Ureter (tissue), 1 donor: ENCODE data around the gene MICAL2. TPM values are rescaled to one million over a fixed set of nuclear protein-coding genes. Genes with fewer than 3 reads are reported as not detected.

Experiments
- DNase-seq: peaks from one replicate; pipeline ENCODE4 v3.0.0-alpha.2; 2020; ENCODE audit warnings: low spot score
- total RNA-seq: library from RNA; stranded (reverse); gene quantifications from one replicate; pipeline ENCODE4 v1.2.4, GENCODE V29; 2023
- donor health status: DM: yes; HTN: yes; CAD: no.

Gene MICAL2, protein sequence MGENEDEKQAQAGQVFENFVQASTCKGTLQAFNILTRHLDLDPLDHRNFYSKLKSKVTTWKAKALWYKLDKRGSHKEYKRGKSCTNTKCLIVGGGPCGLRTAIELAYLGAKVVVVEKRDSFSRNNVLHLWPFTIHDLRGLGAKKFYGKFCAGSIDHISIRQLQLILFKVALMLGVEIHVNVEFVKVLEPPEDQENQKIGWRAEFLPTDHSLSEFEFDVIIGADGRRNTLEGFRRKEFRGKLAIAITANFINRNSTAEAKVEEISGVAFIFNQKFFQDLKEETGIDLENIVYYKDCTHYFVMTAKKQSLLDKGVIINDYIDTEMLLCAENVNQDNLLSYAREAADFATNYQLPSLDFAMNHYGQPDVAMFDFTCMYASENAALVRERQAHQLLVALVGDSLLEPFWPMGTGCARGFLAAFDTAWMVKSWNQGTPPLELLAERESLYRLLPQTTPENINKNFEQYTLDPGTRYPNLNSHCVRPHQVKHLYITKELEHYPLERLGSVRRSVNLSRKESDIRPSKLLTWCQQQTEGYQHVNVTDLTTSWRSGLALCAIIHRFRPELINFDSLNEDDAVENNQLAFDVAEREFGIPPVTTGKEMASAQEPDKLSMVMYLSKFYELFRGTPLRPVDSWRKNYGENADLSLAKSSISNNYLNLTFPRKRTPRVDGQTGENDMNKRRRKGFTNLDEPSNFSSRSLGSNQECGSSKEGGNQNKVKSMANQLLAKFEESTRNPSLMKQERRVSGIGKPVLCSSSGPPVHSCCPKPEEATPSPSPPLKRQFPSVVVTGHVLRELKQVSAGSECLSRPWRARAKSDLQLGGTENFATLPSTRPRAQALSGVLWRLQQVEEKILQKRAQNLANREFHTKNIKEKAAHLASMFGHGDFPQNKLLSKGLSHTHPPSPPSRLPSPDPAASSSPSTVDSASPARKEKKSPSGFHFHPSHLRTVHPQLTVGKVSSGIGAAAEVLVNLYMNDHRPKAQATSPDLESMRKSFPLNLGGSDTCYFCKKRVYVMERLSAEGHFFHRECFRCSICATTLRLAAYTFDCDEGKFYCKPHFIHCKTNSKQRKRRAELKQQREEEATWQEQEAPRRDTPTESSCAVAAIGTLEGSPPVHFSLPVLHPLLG
- 215 TPM for total RNA-seq

DNA sequence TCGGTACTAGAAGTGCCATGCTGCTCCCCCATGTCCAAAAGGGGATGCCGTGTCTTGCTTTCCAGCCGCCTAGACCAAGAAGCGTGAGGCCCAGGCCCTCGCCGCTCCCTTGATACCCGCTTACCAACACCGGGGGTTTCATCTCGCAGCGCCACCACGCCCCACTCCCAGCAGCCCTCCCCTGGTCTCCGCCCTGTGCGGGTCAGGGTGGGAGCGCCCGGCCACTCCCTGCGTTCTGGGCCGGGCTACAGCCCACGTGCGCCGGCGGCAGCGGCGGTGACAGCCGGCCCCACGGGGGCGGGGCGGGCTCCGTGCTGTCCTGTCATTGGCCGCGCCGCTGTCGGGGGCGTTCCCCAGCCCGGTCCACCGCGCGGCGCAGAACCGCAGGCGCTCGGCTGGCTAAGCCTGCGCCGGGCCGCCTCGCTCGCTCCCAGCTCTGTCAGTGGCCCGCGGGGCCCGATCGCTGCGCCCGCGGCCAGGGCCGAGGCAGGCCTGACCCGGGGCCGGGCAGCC, at the start of gene MICAL2:
Gene MICAL2 (plus strand): TSS at position 390 of the 513 bp plus-strand sequence. CDS start 51,566 bp downstream, outside the sequence.
- DNase-seq, result peak; percentile 91

DNA sequence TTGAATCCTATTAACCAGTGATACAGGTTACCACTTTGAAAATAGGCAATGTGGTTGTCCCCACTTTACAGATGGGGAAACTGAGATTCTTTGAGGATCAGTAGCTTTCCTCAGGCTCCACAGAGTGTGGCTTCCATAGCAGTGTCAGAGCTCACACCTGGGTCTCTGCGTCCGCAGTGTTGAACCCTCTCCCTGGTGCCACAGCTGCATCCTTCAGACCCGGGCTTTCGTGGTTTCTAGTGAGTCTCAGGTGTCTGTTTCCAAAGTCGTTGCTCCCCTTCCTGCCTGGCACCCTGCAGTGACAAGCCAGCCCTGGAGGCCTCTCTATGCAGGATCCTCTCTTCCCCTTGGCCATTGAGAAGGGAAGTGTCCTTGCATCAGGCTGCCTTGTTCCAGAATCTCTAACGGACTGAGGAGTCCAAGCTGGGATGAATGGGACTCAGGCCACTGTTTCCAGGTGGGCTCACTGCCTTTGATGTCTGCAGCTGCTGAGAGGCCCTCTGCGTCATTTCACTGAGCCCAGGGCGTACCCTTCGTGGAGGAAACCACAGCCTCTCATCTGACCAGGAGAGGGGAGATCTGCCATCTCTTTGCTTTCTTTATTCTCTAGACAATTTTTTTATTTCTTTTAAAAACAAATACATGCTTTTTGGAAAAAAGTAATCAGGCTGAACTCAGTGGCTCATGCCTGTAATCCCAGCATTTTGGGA, 48.4 kb upstream of the MICAL2 start:
- DNase-seq, result no peak

DNA sequence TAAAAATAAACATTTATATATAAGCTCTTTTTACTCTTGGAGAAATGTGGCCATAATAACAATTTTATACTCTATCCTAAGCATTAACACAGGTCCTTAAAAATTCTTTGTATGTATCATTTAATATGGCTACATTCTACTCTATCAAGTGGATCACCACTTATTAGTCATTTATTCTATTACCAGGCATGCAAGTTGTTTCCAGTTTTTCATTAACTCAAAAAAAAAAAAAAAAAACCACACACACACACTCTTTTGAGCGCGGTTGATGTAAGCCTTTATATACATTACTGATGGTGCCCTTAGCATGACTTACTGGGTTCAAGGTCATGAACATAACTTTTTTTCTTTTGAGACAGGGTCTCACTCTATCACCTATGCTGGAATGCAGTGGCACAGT, 47.1 kb upstream of the MICAL2 start:
- DNase-seq, result no peak

DNA sequence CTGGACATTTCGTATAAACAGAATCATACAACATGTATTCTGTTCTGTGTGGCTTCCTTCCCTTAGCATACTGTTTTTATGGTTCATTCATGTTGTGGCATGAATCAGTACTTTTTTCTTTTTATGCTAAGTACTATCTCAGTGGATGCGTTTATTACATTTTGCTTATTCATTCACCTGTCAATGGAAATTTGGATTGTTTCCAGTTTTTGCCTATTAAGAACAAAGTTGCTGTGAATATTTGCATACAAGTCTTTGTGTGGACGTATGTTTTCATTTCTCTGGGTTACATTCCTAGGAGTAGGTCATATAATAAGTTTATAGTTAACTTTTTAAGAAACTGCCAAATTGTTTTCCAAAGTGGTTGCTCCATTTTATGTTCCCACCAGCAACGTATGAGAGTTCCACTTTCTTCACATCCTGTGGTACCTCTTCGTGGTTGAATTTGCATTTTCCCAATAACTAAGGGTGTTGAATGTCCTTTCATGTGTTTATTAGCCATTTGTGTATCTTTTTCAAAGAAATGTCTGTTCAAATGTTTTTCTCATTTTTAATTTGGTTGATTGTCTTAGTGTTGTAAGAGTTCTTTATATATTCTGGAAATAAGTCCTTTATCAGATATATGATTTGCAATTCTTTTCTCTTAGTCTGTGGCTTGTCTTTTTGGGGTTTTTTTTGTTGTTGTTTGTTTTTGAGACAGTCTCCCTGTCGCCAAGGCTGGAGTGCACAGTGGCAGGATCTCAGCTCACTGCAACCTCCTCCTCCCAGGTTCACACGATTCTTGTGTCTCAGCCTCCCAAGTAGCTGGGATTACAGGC, 46.0 kb upstream of the MICAL2 start:
- DNase-seq, result no peak

DNA sequence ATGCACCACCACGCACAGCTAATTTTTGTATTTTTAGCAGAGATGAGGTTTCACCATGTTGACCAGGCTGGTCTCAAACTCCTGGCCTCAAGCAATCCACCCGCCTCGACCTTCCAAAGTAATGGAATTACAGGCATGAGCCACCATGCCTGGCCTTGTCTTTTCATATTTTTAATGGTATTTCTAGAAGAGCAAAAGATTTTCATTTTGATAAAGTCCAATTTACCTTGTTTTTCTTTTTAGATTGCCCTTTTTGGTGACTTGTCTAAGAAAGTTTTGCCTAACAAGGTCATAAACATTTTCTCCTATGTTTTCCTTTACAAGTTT, 45.5 kb upstream of the MICAL2 start:
- no peak for DNase-seq

DNA sequence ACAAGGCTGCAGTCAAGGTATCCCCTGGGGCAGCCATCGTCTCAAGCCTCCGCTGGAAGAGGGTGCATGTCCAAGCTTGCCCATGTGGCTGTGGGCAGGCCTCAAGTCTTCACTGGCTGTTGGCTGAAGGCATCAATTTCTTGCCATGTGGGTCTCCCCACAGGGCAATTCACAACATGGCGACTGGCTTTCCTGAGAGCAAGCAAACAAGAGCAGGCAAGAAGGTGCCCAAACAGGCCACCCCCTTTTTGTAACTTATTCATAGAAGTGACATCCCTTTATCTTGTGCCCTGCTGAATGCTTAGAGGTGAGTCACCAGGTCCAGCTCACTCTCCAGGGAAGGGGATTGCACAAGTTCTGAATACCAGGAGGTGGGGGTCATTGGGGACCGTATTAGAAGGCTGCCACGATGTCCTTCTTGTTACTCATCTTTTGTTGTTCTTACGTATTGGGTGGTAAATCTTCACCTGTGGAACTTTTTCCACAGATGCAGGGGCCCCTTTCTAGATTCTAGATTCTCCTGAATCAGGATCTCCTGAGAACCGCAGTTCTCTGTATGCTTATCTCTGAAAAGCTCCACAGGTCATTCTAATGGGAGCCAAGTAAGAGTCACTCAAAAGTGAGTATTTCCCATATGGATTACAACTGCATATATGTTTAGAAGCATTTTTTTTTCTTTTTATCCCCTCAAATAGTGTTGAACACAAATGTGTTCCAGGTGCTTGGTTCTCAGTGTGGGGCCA, 44.2 kb upstream of the MICAL2 start:
- DNase-seq, result peak; percentile 75

DNA sequence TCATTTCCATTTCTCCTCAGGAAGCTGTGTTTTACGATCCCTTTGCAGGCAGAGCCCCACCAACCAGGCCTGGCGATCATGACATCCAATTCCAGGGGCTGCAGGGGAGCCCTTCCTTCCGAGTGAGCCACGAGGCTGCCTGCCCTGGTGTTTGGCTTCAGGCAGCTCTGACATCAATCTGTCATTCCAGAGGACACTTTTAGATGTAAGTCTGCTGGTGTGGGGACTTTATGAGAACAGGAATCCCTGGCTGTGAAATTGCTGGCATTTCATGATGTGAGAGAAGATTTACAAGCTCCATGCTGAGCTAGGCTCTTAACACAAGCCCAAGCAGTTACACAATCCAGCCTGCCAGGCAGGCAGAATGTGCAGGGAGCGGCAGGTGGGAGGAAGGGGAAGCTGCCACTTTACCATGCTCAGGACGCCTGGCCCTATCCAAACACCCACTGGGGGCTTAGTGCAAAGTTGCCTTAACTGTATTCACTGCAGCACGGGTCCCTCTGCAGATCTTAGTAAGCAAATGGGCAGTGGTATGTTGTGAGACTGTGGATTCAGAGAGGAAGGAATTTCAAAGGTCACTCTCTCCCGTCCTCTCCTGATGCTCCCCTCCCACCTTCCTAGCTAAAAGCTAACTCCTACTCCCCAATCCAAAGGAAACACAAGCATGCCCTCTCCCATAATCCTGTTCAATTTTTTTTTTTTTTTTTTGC, 43.4 kb upstream of the MICAL2 start:
- DNase-seq, result peak; percentile 75

DNA sequence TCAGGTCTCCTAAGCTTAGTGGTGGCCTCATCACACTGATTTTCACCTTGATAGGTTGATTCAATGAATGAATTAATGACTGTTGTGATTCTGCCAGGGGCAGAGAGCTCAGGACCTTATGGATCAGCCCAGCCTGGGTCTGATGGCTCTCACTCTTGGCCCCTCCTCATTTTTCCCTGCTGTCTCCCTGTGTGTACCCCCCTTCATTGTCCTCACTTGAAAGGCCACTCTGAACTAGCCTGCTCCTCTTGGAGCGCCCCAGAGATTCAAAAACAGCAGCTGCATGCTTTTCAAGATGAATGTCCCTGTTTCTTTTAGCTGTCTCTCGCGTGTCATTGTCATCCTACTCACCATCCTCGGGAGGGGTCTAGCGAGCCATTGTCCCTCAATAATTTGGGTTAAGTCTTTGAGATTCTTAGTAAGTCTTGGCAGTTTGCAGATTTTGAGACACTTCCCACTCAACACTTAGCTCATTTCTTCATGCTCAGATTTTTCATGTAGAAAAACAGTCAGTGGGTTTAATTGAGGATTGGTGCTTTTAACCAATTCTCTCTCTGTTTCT, 42.5 kb upstream of the MICAL2 start:
- no peak for DNase-seq

DNA sequence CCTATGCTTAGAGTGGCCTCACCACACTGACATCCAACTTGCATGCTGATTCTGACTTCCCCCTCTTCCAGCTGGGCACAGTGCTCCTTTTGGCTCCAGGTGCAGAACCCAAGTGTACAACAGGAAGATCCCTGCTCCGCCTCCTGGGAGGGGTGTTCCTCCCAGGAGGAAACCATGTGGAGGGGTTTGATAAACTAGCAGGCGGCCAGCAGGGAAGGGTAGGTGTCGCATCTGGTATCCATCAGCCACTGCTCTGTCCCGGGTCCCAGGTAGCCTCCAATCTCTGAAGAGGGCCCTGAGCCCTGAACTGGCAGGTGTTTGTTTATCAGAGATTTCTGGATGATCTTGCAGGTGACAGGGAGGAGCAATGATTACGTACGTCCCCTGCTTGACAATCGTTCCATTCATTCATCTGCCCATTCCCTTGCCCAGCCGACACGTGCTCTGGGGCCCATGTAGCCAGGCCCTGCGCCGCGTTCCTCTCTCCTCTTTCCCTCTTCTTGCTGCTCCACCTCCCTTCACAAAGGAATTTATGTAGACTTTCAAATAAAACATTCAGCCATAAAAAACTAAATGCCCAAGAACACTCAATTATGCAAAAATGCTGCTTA, 41.2 kb upstream of the MICAL2 start:
- DNase-seq, result no peak

DNA sequence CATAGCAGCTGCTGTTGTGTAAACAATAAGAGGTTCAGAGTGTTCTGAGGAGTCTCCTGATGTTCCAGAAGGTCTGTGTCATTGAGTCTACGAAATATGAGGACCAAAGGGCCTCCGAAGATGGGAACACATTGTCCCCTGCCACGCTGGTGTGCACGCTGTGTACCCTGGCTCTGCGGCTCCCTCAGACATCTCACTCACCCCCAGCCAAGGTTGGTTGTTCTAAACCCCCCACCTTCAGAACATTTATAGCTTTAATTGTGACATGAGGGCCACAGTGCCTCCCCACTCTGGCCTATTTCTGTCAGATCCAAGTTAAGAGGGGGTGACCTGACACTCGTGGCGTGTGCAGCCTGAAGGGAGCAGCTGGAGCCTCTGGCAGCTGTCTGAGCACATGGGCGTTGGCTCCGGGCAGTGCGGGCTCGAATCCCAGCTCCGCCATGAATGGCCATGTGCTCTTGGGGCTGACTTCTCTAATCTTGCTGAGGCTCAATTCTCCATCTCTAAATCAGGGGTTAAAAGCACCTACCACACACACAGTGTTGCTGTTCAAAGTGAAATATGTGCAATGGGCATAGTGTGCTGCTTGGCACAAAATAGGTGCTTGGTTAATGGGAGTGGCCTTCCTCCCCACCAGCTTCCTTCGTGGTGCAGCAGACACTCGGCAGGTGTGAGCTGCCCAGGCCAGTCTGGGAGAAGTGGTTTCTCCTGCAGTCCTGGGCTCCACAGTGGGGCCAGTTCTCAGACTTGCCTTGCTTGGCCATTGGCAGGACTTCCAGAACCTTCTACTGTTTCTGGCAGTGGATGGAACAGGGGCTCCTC, 39.7 kb upstream of the MICAL2 start:
- DNase-seq, result no peak

DNA sequence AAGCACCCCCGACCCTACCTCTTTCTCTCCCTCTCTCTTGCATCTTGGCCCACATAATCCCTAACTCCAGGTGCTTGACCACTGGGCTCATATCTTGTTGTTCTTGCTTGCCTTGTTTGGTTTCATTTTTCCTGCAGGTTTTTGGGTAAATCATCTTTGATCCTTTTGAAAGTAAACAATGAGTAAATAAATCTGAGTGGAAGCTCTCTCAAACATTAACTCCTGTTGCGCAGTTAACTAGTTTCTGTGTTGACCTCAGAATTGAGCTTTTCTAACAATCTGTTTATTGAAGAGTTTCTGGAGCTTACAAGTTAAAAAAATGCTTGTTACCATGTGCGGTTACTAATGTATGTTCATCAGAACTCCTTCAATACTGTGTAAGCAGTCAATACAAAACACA, 38.8 kb upstream of the MICAL2 start:
- no peak for DNase-seq

DNA sequence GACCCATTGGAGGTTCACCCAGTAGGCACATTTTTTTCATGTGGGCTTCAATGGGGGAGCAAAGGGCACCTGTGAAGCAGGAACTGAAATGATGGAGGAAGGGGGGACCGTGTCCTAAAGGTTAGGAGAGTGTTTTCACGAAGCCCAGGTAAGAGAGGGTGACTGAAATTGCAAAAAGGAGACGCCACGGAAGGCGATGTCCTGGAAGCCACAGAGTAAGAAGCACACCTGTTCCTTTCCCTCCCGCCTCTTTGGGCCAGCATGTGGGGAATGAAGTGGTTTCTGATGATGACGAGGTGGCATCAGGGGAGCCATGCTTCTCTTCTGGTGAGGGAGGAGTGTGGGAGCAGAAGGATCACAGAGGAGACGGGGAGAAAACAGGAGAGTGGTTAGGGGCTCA, 37.0 kb upstream of the MICAL2 start:
- no peak for DNase-seq

DNA sequence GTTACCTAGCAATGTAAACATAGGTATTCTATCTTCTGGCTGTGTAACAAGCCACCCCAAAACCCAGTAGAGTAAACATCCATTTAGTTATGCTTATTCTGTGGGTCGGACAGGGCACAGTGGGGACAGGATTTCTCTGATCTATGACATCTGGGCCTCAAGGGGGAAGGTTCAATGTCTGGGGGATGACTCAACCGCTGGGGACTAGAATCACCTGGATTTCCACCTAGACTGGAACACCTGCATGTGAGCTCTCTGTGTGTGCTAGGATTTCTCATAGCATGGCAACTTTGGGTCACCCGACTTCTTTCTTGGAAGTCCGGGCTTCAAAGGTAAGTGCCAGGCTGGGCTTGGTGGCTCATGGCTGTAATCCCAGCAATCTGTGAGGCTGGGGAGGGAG, 36.5 kb upstream of the MICAL2 start:
- DNase-seq, result no peak

DNA sequence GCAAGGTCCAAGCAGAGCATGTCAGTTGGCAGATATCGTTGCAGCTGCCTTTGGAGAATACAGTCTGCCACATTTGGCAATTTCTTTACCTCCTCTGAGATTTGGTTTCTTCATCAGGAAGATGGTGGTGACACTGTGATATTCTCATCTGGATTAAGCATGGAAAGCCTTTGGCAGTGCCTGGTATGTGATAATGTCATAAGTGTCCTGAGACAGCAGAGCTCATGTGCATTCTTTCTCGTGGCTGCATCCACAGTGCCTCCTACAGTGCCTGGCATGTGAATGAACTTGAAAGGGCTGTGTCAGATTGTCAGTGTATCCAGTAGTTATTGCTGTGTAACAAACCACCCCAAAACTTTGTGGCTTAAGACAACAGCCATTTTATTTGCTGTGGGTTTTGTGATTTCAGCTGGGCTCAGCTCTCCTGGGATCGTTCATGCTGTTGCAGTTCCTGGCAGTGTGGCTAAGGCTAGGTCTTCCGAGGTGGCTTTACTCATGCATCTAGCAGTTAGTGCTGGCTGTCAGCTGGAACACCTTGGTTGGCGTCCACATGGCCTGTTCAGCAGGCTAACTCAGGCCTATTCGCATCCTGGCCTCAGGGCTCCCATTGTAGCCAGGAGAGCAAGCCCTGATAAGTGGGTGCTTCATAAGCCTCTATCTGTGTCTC, 35.7 kb upstream of the MICAL2 start:
- DNase-seq, result no peak

DNA sequence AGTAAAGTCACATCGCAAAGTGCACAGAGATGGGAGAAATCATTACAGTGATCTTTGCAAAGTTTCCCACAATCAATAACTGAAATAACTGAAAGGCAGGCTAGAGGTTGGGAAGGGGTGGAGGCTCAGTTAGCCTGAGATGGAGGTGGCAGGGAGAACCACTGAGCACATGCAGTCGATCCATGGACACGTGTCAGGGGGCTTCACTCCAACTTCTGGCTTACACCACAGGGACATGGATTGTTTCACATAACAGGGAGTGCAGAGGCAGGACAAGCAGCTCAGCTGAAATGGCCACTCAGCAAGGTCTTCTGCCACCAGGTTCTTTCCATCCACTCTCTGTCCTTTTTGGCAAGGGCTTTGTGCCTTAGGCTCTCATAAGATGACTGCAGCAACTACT, 35.1 kb upstream of the MICAL2 start:
- DNase-seq, result no peak

DNA sequence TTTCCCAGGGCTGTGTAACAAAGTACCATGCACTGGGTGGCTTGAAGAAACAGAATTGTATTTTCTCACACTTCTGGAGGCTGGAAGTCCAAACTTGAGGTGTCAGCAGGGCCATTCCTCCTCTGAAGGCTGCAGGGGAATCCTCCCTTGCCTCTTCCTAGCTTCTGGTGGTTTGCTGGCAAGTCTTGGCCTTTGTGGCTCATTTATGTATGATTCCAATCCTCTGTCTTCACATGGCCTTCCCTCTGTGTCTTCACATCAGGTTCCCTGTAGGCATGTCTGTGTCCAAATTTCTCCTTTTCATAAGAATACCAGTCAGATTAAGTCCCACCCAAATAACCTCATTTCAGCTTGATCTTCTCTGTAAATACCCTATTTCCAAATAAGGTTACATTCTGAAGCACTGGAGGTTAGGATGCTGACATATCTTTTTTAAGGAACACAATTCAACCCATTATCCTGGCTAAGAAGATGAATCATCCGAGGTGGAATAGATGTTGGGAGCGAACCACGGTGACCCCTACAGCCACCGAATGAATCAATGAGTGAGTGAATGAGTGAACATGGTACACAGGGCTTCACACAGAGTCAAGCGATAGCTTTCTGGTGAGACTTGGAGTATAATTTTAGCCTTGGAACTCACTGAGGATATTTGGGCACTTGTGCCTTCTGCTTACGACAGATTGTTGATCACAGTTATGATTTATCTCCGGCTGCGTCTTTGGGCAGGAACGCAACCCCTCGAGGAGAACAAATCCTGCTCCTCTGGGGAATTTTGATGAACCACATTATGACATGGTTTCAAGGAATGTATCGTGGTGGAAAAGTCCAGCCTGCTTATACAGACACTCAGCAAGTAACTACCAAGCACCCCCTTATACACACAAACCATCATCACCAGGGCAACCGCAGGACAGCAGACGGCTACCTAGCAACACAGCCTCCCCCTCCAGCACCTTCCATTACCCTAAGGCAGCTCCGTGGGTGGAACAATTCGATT, 34.3 kb upstream of the MICAL2 start:
- no peak for DNase-seq
